HG03025 (cell line): Measurements from ENCODE around the gene CMAS.
A peak's percentile ranks its signal among the peaks of the same experiment; 100 is the strongest.
"Not testable (repeated sequence)": the region's sequence is repeated elsewhere in the genome, so short reads cannot be mapped to it uniquely, and the experiment has no call there.

Source experiments
- ATAC-seq: cut with Tn5 transposase; IDR thresholded peaks from one replicate; pipeline ENCODE4 v1.9.1; 2021; ENCODE audit warnings: mild to moderate bottlenecking, moderate library complexity; ENCODE audit not compliant: unreplicated experiment, low FRiP score

The CMAS gene

GRCh38 chr12:22046090-22046967 is at the start of gene CMAS:
Gene CMAS (plus strand): TSS chr12:22046218. CDS start chr12:22046304, 86 bp downstream.
- peak; percentile 91 for ATAC-seq

GRCh38 chr12:21998295-21998694 is 47.7 kb upstream of the CMAS start:
- ATAC-seq: no peak

- ATAC-seq: no peak
These were observed 47.2 kb upstream of the CMAS start for GRCh38 chr12:21998782-21999181.

GRCh38 chr12:22002430-22002829 is 43.6 kb upstream of the CMAS start:
- no peak for ATAC-seq

GRCh38 chr12:22007794-22008193 is 38.2 kb upstream of the CMAS start:
- ATAC-seq: not testable (repeated sequence)

- ATAC-seq: no peak
These were observed 37.8 kb upstream of the CMAS start for GRCh38 chr12:22008196-22008595.

- ATAC-seq: no peak
These were observed 31.8 kb upstream of the CMAS start for GRCh38 chr12:22014041-22014782.

- no peak for ATAC-seq
These were observed 31.3 kb upstream of the CMAS start for GRCh38 chr12:22014783-22015144.

- no peak for ATAC-seq
These were observed 29.0 kb upstream of the CMAS start for GRCh38 chr12:22016982-22017381.

- ATAC-seq: no peak
These were observed 27.2 kb upstream of the CMAS start for GRCh38 chr12:22018860-22019259.

GRCh38 chr12:22023489-22023888 is 22.5 kb upstream of the CMAS start:
- not testable (repeated sequence) for ATAC-seq

- no peak for ATAC-seq
These were observed 16.5 kb upstream of the CMAS start for GRCh38 chr12:22029491-22029890.

GRCh38 chr12:22029991-22030390 is 16.0 kb upstream of the CMAS start:
- no peak for ATAC-seq

GRCh38 chr12:22032732-22033131 is 13.3 kb upstream of the CMAS start:
- ATAC-seq: no peak

GRCh38 chr12:22034709-22035506 is 11.1 kb upstream of the CMAS start:
- no peak for ATAC-seq

GRCh38 chr12:22037947-22038346 is 8.1 kb upstream of the CMAS start:
- no peak for ATAC-seq

GRCh38 chr12:22038734-22039133 is 7.3 kb upstream of the CMAS start:
- ATAC-seq: no peak

GRCh38 chr12:22039361-22039760 is 6.7 kb upstream of the CMAS start:
- no peak for ATAC-seq

GRCh38 chr12:22042976-22043669 is 2.9 kb upstream of the CMAS start:
- ATAC-seq: no peak

GRCh38 chr12:22043943-22044342 is 2.1 kb upstream of the CMAS start:
- ATAC-seq: no peak
